ENCODE results near the gene STK25.

DNA sequence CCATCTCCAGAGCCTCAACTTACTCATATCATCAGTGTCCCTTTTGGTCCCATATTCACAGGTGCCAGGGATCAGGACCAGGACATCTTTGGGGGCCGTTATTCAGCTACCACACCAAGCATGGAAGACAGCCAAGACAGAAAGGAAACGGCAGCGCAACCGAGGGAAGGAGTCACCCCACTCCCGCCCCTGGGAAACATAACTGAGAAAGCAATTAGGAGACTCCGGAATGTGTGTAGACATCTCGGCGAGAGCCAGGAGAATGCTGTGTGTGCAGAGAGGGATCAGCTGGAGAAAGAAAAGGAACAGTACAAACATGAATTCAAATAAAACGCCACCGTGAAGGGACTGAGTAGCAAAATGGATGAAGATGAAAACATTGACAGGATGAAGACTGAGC, 36.7 kb upstream of the STK25 start:
- TF ChIP-seq POLR2AphosphoS5 (IDR thresholded peaks at IDR 0.05) (no peak), TAF1 (IDR thresholded peaks at IDR 0.05; ENCODE audit: low read depth) (no peak), RAD21 (conservative IDR thresholded peaks at IDR 0.05) (no peak)
- TF ChIP-seq, protein P1, sequence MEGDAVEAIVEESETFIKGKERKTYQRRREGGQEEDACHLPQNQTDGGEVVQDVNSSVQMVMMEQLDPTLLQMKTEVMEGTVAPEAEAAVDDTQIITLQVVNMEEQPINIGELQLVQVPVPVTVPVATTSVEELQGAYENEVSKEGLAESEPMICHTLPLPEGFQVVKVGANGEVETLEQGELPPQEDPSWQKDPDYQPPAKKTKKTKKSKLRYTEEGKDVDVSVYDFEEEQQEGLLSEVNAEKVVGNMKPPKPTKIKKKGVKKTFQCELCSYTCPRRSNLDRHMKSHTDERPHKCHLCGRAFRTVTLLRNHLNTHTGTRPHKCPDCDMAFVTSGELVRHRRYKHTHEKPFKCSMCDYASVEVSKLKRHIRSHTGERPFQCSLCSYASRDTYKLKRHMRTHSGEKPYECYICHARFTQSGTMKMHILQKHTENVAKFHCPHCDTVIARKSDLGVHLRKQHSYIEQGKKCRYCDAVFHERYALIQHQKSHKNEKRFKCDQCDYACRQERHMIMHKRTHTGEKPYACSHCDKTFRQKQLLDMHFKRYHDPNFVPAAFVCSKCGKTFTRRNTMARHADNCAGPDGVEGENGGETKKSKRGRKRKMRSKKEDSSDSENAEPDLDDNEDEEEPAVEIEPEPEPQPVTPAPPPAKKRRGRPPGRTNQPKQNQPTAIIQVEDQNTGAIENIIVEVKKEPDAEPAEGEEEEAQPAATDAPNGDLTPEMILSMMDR (IDR thresholded peaks at IDR 0.05; ENCODE audit: poor library complexity, severe bottlenecking): no peak
- TF ChIP-seq, protein P2, sequence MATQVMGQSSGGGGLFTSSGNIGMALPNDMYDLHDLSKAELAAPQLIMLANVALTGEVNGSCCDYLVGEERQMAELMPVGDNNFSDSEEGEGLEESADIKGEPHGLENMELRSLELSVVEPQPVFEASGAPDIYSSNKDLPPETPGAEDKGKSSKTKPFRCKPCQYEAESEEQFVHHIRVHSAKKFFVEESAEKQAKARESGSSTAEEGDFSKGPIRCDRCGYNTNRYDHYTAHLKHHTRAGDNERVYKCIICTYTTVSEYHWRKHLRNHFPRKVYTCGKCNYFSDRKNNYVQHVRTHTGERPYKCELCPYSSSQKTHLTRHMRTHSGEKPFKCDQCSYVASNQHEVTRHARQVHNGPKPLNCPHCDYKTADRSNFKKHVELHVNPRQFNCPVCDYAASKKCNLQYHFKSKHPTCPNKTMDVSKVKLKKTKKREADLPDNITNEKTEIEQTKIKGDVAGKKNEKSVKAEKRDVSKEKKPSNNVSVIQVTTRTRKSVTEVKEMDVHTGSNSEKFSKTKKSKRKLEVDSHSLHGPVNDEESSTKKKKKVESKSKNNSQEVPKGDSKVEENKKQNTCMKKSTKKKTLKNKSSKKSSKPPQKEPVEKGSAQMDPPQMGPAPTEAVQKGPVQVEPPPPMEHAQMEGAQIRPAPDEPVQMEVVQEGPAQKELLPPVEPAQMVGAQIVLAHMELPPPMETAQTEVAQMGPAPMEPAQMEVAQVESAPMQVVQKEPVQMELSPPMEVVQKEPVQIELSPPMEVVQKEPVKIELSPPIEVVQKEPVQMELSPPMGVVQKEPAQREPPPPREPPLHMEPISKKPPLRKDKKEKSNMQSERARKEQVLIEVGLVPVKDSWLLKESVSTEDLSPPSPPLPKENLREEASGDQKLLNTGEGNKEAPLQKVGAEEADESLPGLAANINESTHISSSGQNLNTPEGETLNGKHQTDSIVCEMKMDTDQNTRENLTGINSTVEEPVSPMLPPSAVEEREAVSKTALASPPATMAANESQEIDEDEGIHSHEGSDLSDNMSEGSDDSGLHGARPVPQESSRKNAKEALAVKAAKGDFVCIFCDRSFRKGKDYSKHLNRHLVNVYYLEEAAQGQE (IDR thresholded peaks at IDR 0.05; ENCODE audit: borderline replicate concordance): no peak
